Measurements from ENCODE around the gene CUL3.
"Not testable (repeated sequence)": the region's sequence is repeated elsewhere in the genome, so short reads cannot be mapped to it uniquely, and the experiment has no call there.

The CUL3 gene

DNA sequence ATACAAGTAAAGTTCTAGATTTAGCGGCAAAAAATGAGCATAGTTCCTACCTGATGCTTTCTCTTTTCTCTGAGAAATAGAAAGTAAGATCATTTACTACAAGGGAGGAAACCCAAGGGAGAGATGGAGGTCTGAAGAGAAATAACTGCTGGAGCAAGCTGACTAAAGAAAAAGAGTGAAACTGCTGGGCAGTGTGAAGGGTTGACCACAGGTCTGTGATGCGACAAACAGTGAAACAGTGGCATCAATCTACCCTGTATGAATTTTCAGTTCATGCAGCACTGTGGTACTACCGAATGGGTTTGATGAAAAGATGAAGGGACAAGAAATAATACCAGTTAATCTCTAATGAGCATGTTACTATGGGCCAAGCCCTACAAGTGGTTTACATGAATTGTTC lies 52.2 kb downstream of the CUL3 start:
- no peak for DNase-seq

DNA sequence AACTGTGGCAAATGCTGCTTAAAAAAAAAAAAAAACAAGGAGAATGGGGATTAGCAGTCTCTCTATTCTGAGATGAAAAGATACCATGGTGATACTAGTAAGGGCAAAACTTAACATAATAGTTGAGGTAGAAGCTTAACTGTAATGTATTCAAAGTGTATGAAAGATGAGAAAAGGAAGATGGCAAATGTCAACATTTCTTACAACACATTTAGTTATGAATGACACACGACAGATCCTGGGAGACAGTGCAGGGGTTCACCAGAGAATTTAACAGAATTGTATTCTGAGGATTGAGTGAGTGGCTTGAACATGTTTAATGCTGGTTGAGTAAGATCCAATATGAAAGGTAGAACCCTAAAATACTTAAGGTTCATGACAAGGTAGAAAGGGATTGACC lies 52.7 kb downstream of the CUL3 start:
- no peak for DNase-seq

DNA sequence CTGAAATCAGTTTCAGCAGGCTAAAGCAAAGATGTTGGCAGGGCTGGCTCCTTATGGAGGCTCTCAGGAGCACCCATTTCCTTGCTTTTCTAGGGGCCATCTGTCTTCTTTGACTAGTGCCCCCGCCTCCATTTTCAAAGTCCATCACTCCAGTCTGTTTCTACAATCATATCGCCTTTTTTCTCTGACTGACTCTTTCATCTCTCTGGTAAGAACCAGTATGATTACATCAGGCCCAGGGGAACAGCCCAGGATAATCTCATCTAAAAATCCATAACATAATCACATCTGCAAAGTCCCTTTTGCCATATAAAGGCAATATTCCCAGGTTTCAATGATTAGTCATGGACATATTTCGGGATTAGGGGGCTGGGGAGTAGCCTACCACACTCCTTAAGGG lies 57.0 kb downstream of the CUL3 start:
- DNase-seq = no peak

DNA sequence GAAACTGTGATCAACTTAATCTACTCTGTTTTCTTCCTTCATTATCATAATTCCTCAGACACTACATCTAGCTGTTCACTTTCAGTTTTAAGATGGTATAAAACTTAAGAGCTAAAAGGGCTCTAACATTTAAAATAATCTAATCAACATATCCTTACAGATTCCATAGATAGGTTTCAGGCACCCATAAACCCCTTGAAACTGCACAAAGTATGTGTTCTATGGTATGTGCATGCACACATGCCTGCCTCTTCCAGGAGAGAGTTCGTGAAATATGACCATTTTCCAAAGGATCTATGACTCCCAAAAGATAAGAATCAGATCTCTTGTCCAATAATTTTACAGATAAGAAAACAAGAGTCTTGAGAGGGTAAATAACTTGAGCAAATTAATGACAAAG lies 59.4 kb downstream of the CUL3 start:
- no peak for DNase-seq

DNA sequence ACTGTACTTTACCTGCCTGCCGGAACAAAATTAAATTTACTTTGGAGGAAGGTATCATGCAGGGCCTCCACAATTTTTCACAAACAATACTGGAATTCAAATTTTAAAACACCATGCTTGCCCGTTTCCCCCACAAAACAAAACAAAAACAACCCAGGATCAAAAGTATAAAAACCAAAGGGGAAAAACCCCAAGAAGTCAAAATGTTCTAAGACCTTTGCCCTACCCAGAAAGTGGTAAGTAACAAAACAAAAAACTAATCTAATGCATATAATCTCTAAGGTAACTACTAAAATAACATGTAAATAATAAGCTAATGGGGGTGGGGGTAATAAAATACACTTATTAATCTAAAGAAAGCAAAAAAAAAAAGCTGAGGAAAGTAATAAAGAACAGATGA lies 60.5 kb downstream of the CUL3 start:
- DNase-seq = no peak

DNA sequence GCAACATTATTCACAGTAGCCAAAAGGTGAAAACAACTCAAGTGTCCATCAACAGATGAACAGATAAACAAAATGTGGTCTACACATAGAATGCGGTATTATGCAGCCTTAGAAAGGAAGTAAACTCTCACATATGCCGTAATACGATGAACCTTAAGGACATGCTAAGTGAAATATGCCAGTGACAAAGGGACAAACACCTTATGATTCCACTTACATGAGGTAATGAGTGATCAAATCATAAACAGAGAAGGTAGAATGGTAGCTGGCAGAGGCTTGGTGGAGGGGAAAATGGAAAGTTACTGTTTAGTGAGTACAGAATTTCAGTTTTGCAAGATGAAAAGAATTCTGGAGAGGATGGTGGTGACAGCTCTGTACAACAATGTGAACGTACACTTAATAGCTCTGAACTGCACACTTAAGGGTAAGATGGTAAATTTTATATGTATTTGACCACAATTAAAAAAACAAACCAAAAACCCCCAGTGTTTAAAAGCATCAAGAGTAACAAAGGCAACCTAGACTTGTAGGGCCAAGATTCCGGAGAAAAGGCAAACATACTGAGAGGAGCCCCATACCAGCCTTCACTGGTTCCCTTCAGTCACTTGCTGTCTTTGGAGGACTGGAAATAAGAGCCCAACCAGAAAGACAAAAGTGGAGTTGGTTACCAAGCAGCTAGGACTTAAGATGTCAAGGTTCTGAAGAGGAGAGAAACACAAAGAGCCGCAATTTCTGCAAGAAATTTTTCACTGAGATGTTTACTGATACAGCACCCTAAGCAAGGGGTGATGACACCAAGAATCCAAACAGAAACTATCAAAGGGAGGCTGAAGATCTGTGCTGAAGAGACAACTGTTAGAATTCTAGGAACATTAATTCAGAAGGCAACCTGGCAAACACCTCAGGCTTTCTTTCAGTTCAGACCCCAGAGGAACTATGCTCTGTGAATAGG lies 61.3 kb downstream of the CUL3 start:
- no peak for DNase-seq

DNA sequence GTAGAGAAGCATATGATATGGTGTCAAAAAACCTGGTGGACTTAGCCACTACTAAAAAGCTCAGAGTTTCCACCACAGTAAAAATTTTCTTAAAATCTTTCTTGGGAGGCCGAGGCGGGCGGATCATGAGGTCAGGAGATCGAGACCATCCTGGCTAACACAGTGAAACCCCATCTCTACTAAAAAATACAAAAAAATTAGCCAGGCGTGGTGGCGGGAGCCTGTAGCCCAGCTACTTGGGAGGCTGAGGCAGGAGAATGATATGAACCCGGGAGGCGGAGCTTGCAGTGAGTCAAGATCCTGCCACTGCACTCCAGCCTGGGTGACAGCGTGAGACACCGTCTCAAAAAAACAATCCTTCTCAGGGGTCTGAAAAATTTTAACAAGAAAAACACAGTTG lies 62.7 kb downstream of the CUL3 start:
- DNase-seq = not testable (repeated sequence)

DNA sequence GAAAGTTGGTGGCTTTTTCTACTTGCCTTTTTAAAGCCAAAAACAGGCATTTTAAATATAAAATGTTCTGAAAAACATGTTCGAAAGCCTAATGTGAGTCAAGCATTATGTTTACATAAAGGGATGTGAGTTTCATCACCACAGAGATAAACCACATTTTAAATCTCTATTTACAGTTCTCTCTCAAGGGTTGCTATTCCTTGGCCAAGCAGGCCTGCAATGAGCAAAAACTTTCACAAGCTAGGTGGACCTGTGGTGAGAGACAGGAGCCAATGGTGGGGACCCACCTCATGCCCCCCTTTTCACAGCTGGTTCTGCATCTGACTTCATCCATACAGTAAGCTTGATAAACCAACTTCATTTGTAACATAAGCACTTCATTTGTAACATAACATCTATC lies 65.1 kb downstream of the CUL3 start:
- no peak for DNase-seq

DNA sequence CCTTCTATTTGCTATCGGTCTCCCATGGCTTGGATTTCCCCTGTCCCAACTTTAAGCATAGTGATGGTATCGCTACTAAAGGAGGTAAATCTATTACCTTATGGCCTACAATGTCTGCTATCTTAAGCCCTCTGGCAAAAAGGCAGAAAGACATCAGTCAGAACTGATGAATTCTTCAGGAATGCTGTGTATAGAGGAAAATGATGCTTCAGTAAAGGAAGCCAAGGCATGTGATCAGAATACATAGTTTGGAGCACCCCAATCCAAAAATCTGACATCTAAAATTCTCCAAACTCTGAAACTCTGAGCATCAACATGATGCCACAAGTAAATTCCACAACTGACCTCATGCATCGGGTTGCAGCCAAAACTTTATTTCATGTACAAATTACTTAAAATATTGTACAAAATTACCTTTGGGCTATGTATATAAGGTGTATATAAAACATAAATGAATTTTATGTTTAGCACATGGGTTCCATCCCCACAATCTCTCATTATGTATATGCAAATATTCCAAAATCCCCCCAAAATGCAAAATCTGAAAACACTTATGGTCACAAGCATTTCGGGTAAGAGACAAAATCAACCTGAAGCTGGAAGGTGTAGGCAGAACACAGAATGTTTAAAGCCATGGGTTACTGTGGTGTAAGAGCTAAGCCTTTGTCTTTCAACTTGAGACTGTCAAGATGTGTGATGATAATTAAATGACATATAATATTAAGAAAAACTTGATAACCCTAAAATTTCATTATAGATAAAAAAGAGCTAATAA lies 66.2 kb downstream of the CUL3 start:
- no peak for DNase-seq

DNA sequence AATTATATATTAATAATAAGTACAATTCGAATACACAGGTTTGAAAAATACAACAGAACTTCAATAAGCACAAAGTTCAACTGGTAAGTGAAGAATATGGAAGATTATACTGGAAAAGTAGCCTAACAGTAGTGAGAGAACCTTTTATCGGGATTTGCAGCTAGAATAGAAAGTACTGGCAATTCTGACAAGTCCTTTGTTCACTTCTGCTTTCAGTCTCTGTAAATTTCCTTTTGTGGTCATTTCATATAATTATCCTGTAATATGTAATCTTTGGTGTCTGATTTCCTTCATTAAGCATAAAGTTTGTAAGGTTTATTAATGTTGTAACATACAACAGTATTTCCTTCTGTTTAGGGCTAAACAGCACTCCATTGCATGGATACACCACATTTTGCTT lies 67.2 kb downstream of the CUL3 start:
- DNase-seq = no peak

DNA sequence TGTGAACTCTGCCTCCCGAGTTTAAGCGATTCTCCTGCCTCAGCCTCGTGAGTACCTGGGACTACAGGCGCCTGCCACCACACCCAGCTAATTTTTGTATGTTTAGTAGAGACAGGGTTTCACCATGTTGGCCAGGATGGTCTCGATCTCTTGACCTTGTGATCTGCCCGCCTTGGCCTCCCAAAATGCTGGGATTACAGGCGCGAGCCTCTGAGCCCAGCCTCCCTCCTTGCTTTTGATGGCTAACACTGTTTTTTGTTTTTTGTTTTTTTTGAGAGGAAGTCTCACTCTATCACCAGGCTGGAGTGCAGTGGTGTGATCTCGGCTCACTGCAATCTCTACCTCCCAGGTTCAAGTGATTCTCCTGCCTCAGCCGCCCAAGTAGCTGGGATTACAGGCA lies 68.8 kb downstream of the CUL3 start:
- not testable (repeated sequence) for DNase-seq

DNA sequence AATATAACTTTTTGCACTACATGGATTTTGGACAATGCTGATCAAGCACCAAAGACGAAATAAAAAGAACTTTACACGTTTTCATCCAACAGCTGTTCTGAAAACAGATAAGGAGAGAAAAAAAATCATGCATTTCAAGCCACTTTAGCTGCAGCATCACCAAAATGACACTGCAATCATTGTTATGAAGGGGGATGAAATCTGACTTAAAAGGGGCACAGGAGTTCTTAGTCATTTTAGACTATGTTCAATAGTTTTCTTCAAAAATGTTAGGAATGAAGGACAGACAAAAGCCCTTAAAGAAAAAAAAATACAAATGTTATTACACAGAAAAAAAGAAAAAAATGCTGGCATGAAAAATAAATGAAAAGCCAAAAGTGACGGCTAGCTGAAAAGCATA lies 71.2 kb downstream of the CUL3 start:
- DNase-seq = no peak

DNA sequence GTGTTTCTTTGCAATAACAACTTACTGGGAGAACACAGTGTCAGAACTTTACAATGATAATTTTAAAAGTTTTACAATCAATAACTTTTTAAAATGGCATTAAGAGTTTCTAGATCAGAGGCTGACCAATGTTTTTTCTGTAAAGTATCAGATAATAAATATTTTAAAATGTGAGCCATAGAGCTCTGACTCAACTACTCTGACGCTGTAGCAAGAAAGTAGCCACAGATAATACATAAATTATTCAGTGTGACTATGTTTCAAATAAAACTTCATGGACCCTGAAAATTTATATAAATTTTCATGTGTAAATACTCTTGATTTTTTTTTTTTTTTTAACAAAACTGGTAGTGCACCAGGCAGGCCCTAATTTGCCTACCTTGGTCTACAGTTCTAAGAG lies 77.4 kb downstream of the CUL3 start:
- no peak for DNase-seq

DNA sequence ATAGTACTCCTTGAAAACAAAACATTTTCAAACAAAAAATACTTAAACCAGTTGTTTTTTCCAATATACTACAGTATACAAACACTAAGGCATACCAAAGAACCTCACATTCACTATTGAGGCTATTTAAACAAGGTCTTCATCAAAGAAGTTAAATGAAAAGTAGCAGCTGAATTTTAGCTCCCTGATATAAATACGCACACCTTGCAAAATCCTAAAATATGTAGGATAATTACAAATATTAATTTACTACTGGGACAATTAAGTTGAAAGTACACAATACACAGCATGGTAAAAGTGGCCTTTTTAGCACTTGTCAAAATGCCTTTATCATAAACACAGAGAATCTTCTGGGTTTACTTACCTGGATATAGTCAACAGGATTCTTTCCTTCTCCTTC lies 78.7 kb downstream of the CUL3 start:
- no peak for DNase-seq

DNA sequence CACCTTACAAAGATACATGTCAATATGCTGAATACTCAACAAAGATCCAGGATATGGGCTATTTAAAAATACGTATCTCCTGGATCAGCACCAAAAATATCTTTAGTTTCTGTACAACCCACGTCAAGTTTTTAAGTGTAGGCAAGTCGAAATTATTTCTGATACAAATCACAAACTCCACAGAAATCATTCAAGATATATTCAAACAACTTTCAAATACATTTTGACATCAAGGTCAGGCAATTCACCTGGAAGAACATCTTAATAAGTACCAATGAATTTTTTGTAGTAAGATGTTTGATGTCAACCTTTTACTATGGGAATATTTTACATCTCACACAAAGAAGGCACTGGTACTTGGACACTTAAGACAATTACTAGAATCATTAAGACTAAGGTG lies 86.2 kb downstream of the CUL3 start:
- no peak for DNase-seq

DNA sequence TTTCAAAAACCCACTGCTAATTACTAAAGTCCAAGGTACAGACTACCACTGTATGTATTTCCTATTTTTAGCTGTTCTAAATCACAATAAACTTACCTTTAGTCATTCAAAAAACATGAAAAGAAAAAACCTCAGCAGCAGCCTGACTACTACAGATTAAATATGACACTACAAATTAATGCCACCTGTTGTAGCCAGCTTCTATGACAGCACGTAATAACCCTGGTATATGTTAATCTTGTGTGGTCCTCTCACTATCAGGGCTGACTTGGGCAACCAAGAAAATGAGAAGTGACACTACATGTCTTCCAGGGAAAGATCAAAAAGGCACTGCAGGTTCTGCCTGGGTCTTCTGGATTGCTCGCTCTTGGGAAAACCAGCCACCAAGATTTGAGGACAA lies 92.6 kb downstream of the CUL3 start:
- no peak for DNase-seq

DNA sequence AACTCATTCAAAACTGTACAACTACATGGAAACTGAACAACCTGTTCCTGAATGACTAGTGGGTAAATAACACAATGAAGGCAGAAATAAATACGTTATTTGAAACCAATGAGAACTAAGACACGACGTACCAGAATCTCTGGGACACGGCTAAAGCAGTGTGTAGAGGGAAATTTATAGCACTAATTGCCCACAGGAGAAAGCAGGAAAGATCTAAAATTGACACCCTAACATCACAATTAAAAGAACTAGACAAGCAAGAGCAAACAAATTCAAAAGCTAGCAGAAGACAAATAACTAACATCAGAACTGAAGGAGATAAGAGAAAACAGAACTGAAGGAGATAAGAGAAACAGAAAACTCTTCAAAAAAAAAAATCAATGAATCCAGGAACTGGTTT lies 97.2 kb downstream of the CUL3 start:
- DNase-seq = not testable (repeated sequence)

DNA sequence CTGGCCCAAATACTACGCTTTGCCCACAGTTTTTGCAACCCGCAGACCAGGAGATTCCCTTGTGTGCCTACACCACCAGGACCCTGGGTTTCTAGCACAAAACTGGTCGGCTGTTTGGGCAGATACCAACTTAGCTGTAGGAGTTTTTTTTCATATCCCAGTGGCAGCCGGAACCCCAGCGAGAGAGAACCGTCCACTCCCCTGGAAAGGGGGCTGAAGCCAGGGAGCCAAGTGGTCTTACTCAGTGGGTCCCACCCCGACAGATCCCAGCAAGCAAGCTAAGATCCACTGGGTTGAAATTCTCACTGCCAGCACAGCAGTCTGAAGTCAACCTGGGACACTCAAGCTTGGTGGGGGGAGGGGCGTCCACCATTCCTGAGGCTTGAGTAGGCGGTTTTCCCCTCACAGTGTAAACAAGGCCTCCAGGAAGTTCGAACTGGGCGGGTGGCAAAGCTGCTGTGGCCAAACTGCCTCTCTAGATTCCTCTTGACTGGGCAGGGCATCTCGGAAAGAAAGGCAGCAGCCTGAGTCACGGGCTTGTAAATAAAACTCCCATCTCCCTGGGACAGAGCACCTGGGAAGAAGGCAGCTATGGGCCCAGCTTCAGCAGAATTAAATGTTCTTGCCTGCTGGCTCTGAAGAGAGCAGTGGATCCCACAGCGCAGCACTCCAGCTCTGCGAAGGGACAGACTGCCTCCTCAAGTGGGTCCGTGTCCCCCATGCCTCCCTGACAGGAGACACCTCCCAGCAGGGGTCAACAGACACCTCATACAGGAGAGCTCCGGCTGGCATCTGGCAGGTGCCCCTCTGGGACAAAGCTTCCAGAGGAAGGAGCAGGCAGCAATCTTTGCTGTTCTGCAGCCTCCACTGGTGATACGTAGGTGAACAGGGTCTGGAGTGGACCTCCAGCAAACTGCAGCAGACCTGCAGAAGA lies 99.8 kb downstream of the CUL3 start:
- not testable (repeated sequence) for DNase-seq

DNA sequence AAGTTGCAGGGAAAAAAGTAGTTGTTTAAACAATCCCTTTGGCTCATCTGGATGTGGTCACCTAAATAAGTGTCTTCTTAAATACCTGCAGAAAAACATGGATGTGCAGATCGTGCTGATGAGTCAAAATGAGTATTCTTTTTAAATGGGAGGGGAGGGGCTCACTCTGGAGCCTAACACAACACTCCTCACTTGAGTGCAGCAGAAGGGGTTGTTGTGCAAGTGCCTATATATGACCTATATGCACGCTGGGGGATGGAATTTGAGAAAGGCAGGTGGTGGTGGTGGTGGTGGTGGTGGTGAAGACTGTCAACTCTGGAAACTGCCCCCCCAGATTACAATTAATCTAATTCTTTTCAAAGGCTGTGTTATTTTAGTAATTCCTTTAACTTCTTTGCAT lies 105.3 kb downstream of the CUL3 start:
- no peak for DNase-seq

DNA sequence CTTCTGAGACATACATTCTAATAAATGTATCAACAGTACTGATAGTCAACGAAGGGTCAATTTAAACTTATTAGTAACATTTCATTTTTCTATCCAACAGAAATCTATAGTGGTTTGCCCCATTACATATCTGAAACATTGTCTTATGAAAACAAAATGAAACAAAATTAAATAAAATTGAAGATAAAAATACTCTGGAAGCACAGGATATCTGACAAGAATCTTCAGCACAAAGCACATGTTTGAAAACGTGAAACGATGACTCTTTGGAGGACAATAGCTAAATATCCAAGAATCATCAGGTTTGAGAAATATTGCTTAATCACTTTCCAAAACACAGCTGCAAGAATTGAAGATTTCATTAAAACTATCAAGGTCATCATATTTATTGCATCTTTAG lies 112.3 kb downstream of the CUL3 start:
- DNase-seq = no peak

DNA sequence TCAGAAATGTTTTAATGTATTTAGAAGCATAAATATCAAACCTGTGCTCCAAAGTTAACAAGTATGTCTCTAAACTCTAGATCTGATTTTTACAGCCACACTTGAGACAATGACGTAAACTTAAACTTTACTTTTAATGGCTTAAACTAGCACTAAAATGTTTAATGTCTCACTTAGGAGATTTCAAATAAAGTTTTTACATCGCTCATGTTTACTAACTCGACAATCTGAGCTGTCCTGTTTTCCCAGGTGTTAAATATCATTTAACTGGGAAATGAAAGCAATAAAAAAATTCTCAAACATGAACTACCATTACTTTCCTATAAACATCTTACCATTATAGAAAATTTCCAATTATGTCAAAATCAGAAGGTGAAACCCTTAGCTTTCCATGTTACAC lies 113.0 kb downstream of the CUL3 start:
- no peak for DNase-seq

DNA sequence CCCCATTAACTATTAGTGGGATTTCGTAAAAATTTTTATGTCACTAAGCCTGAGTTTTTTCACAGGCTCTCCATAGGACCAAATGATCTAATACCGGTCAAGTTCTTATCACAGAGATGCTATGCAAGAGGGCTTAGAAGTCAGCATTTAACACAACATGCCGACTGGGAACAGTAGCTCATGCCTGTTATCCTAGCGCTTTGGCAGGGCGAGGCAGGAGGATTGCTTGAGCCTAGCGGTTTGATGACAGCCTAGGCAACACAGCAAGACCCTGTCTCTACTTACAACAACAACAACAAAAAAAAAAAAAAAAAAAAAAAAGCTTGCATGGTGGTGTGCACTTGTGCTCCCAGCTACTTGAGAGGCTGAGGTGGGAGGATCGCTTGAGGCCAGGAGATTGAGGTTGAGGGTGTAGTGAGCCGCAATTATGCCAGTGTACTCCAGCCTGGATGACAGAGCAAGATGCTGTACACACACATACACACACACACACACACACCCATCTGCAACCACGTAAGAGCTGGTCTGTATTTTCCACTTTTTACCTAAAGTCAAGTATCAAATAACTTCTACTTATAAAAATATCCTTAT lies 115.7 kb downstream of the CUL3 start:
- no peak for DNase-seq

All from NCI-H146 (cell line).